MM.1S (cell line): ENCODE data around the gene C10orf90.

Source experiments
- DNase-seq: peaks from one replicate; pipeline ENCODE4 v3.0.0-alpha.2; 2015
- H2AFZ ChIP-seq: fragments of 300-600 bp; sonication (generic); 2 replicates; pipeline ENCODE4 v1.6.0; 2016; ENCODE audit warnings: antibody characterized with exemption, low read length
- H3F3A ChIP-seq: fragments of 300-600 bp; sonication (generic); 2 replicates; pipeline ENCODE4 v1.6.1; 2016; ENCODE audit warnings: mild to moderate bottlenecking, antibody characterized with exemption, low read length, moderate library complexity, mixed read lengths; ENCODE audit not compliant: insufficient read depth
- H3K27ac ChIP-seq: fragments of 300-600 bp; sonication (generic); 2 replicates; pipeline ENCODE4 v1.5.1; 2016; ENCODE audit warnings: mild to moderate bottlenecking, low read length
- H3K27me3 ChIP-seq: fragments of 300-600 bp; sonication (generic); replicated peaks from 2 replicates; pipeline ENCODE4 v1.6.0; 2016; ENCODE audit warnings: low read length; ENCODE audit not compliant: insufficient read depth
- H3K36me3 ChIP-seq: fragments of 300-600 bp; sonication (generic); replicated peaks from 2 replicates; pipeline ENCODE4 v1.6.1; 2016; ENCODE audit warnings: mild to moderate bottlenecking, low read length, mixed read lengths; ENCODE audit not compliant: insufficient read depth
- H3K4me1 ChIP-seq: fragments of 300-600 bp; sonication (generic); 2 replicates; pipeline ENCODE4 v1.6.1; 2016; ENCODE audit warnings: low read length, mixed read lengths
- H3K4me2 ChIP-seq: fragments of 300-600 bp; sonication (generic); 2 replicates; pipeline ENCODE4 v1.6.0; 2016; ENCODE audit warnings: low read depth, low read length
- H3K4me3 ChIP-seq: fragments of 300-600 bp; sonication (generic); 2 replicates; pipeline ENCODE4 v1.5.1; 2016; ENCODE audit warnings: low read length, mixed read lengths
- H3K79me2 ChIP-seq: fragments of 300-600 bp; sonication (generic); 2 replicates; pipeline ENCODE4 v1.6.1; 2016; ENCODE audit warnings: mixed run types, low read length, mixed read lengths
- H3K9ac ChIP-seq: fragments of 300-600 bp; sonication (generic); 2 replicates; pipeline ENCODE4 v1.6.1; 2016; ENCODE audit warnings: low read length, mixed read lengths
- H3K9me2 ChIP-seq: fragments of 300-600 bp; sonication (generic); replicated peaks from 2 replicates; pipeline ENCODE4 v1.6.1; 2016; ENCODE audit warnings: mild to moderate bottlenecking, low read length, mixed read lengths; ENCODE audit not compliant: insufficient read depth
- H3K9me3 ChIP-seq: fragments of 300-600 bp; sonication (generic); replicated peaks from 2 replicates; pipeline ENCODE4 v1.6.1; 2016; ENCODE audit warnings: mild to moderate bottlenecking, low read length, mixed read lengths; ENCODE audit not compliant: insufficient read depth
- H4K20me1 ChIP-seq: fragments of 300-600 bp; sonication (generic); 2 replicates; pipeline ENCODE4 v1.6.1; 2016; ENCODE audit warnings: mild to moderate bottlenecking, low read length, moderate library complexity, mixed read lengths; ENCODE audit not compliant: insufficient read depth
- CTCF ChIP-seq: fragments of 300-600 bp; sonication (generic); IDR thresholded peaks from 2 replicates; pipeline ENCODE4 v1.5.1; 2016; ENCODE audit warnings: antibody characterized with exemption, low read length, mixed read lengths
- EZH2 ChIP-seq: fragments of 300-600 bp; sonication (generic); optimal IDR thresholded peaks from 2 replicates; pipeline ENCODE3; 2017; ENCODE audit warnings: low read depth, mild to moderate bottlenecking, antibody characterized with exemption, low read length, mixed read lengths
- EZH2phosphoT487 ChIP-seq: fragments of 300-600 bp; sonication (generic); IDR thresholded peaks from 2 replicates; pipeline ENCODE4 v1.6.1; 2018; ENCODE audit warnings: antibody characterized with exemption, low read length

The C10orf90 gene

GRCh38 chr10:126659750-126660149 is 10.7 kb downstream of the C10orf90 start:
- H4K20me1 ChIP-seq: no peaks in the 10 kb centered on the region
- no peak overlapping the region for H3K4me3 ChIP-seq
- TF ChIP-seq EZH2 (no peak), EZH2phosphoT487 (no peak), CTCF (no peak)

GRCh38 chr10:126658928-126659327 is 11.6 kb downstream of the C10orf90 start:
- Histone ChIP-seq H3F3A (no peaks in the 10 kb centered on the region), H3K9me3 (no peaks in the 10 kb centered on the region), H3K27ac (no peak overlapping the region), H3K4me3 (no peak overlapping the region), H2AFZ (no peak overlapping the region), H3K36me3 (no peaks in the 10 kb centered on the region), H3K4me1 (no peaks in the 10 kb centered on the region), H3K9me2 (no peaks in the 10 kb centered on the region), H3K27me3 (no peaks in the 10 kb centered on the region), H4K20me1 (no peaks in the 10 kb centered on the region), H3K9ac (no peak overlapping the region), H3K79me2 (no peaks in the 10 kb centered on the region), H3K4me2 (no peak overlapping the region)
- TF ChIP-seq EZH2 (no peak), CTCF (no peak), EZH2phosphoT487 (no peak)
- DNase-seq: no peak

More at GRCh38 chr10:126659750-126660149, 10.7 kb downstream of the C10orf90 start:
- Histone ChIP-seq H3K27me3 (no peaks in the 10 kb centered on the region), H3K36me3 (no peaks in the 10 kb centered on the region), H2AFZ (no peak overlapping the region), H3K79me2 (no peaks in the 10 kb centered on the region), H3F3A (no peaks in the 10 kb centered on the region), H3K9me3 (no peaks in the 10 kb centered on the region), H3K4me2 (no peak overlapping the region), H3K9me2 (no peaks in the 10 kb centered on the region), H3K9ac (no peak overlapping the region), H3K4me1 (no peaks in the 10 kb centered on the region), H3K27ac (no peak overlapping the region)
- no peak for DNase-seq

- Histone ChIP-seq H3K9me3 (no peaks in the 10 kb centered on the region), H4K20me1 (no peaks in the 10 kb centered on the region), H3F3A (no peaks in the 10 kb centered on the region), H3K27me3 (no peaks in the 10 kb centered on the region), H3K79me2 (no peaks in the 10 kb centered on the region), H3K9ac (no peak overlapping the region), H3K36me3 (no peaks in the 10 kb centered on the region), H3K9me2 (no peaks in the 10 kb centered on the region), H3K4me2 (no peak overlapping the region), H3K27ac (no peak overlapping the region), H3K4me1 (no peaks in the 10 kb centered on the region), H2AFZ (no peak overlapping the region), H3K4me3 (no peak overlapping the region)
- DNase-seq: no peak
- TF ChIP-seq CTCF: no peak
- TF ChIP-seq EZH2phosphoT487: no peak
- no peak for TF ChIP-seq EZH2
These were observed 15.9 kb downstream of the C10orf90 start for GRCh38 chr10:126654579-126654978.
